ENCODE data around the gene DUS3L.

Gene DUS3L

GRCh38 chr19:5823579-5824281, 32.8 kb upstream of the DUS3L start:
- no peak for DNase-seq (ENCODE audit: low read depth in 3 of 3, low spot score in 1 of 3)

GRCh38 chr19:5822181-5822844, 31.4 kb upstream of the DUS3L start:
- DNase-seq (ENCODE audit: low read depth in 3 of 3, low spot score in 1 of 3), result no peak

GRCh38 chr19:5821521-5822180, 30.7 kb upstream of the DUS3L start:
- no peak for DNase-seq (ENCODE audit: low read depth in 3 of 3, low spot score in 1 of 3)

DNA sequence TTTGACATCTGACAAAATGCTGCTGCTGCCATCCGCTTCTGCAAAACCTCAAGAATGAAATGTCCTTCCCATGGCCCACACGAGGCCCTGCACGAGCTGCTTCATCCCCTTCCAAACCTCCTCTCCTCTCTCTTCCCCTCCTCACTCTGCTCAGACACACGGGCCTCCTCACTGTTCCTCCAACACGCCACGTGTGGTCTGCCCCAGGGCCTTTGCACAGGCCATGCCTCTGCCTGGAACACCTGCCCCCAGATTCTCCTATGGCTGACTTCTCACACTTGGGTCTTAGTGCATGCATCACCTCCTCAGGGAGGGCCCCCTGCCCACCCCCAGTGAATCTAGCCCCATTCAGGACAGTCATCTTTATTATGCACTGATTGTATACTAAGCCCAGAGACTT, 29.8 kb upstream of the DUS3L start:
- DNase-seq (ENCODE audit: low read depth in 3 of 3, low spot score in 1 of 3), result no peak

DNA sequence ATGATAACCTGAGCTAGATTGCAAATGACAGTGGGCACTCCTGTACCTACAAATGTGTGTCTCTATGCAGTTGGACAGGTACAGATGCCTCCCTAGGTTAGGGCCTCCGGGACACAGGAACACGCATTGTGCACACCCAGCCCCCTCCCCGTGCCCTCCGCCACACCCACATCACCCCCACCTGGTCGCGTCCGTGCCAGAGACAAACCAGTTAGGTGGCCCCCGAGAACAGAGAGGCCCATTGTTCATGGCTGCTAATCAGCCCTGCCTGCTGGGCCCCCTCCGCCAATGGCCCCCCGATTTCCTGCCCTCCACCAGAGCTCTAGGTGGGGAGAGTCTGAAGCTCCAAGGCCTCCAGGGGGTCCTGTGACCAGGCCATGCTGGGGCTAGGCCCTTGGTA, 27.6 kb upstream of the DUS3L start:
- DNase-seq (ENCODE audit: low read depth in 3 of 3, low spot score in 1 of 3), result no peak

DNA sequence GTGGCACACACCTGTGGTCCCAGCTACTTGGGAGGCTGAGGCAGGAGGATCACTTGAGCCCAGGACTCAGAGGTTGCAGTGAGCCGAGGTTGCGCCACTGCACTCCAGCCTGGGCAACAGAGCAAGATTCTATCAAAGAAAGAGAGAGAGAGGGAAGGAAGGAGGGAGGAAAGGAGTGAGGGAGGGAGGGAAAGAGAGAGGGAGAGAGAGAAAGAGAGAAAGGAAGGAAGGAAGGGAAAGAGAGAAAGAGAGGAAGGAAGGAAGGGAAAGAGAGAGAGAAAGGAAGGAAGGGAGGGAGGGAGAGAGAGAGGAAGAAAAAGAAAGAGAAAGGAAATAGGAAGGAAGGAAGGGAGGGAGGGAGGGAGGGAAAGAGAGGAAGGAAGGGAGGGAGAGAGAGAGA, 26.3 kb upstream of the DUS3L start:
- no peak for DNase-seq (ENCODE audit: low read depth in 3 of 3, low spot score in 1 of 3)

DNA sequence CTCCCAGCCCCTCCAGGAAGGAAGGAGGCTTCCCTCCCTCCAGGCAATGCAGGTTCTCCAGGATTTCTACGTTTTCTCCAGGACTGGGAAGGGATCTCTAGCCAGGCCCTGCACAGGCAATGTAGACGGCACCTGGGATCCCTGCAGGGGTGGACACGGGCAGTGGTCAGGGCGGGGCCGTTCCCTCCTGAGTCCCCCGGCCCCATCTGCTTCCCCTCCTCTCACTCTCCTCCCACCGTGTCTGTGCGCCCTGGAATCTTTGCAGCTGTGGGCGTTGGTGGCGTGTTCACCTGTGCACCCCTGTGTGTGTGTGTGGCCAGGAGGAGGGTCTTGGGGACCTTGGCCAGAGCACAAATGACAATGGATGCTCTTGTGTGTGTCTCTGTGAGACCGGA, 23.9 kb upstream of the DUS3L start:
- DNase-seq (ENCODE audit: low read depth in 3 of 3, low spot score in 1 of 3), result no peak

GRCh38 chr19:5814123-5814851, 23.3 kb upstream of the DUS3L start:
- no peak for DNase-seq (ENCODE audit: low read depth in 3 of 3, low spot score in 1 of 3)

DNA sequence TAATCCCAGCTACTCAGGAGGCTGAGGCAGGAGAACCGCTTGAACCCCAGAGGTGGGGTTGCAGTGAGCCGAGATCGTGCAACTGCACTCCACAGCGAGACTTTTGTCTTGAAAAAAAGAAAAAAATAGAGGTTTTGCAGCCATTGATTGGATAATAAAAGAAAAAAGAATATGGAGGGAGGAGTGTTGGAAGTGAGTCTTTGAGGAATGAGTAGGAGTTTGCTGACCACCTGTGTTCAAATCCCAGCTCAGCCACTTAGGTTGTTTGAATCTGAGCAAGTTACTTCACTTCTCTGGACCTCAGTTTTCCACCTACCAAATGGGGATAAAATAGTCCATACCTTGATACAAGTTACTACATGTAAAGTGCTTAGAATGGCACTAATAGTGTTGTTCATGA, 20.2 kb upstream of the DUS3L start:
- DNase-seq (ENCODE audit: low read depth in 3 of 3, low spot score in 1 of 3), result no peak

DNA sequence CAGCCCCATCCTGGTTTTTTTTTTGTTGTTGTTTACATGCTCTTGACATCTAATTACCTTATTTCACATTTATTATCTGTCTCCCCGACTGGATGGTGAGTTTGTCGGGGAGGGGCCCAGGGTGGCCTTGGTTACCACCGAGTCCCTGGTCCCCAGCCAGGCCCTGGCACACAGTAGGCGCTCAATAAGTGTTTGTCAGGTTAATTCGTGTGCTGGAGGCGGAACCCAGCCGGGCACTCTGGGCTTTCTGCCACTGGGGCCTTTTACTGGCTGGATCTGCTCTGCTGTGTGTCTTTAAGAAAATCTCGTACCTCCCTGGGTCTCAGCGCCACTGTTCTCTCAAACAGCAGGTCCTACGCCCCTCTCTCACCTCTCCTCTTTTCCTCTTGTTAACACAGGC, 18.5 kb upstream of the DUS3L start:
- no peak for DNase-seq (ENCODE audit: low read depth in 3 of 3, low spot score in 1 of 3)

GRCh38 chr19:5809053-5809452, 18.1 kb upstream of the DUS3L start:
- DNase-seq (ENCODE audit: low read depth in 3 of 3, low spot score in 1 of 3), result no peak

DNA sequence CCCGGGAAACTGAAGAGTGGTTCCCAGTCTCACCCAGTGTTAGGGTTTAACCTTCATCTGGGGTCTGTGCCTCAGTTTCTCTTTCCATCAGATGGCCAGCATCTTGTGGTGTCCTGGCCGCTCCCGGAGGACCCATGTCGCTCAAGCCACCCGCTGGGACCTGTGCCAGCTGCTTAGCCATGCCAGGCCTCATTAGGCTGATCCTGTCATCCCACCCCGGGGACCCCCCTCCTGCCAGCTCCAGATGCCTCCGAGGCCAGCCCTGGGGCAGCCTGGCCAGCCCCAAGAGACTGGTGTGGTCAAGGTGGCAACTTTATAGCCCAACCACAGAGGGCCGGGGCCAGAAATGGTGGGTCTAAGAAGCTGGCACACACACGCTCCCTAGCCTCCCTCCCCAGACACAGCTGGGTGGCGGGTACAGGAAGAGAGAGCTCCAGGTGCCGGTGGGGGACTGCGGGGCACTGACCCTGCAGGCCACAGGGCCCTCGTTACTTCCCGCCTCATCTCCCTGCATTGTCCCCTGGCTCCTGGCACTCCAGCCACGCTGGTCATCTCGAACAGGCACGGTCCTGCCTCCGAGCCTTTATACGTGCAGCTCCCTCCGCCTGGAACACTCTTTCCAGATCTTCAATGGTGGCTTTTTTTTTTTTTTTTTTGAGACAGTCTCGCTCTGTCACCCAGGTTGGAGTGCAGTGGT, 17.3 kb upstream of the DUS3L start:
- DNase-seq (ENCODE audit: low read depth in 3 of 3, low spot score in 1 of 3), result no peak

GRCh38 chr19:5806905-5807304, 15.9 kb upstream of the DUS3L start:
- no peak for DNase-seq (ENCODE audit: low read depth in 3 of 3, low spot score in 1 of 3)

GRCh38 chr19:5806133-5806489, 15.1 kb upstream of the DUS3L start:
- no peak for DNase-seq (ENCODE audit: low read depth in 3 of 3, low spot score in 1 of 3)

- peak in 2 of 3 donors; percentile 29 to 47 for DNase-seq (ENCODE audit: low read depth in 3 of 3, low spot score in 1 of 3)
These were observed 14.6 kb upstream of the DUS3L start for GRCh38 chr19:5805462-5806132.

DNA sequence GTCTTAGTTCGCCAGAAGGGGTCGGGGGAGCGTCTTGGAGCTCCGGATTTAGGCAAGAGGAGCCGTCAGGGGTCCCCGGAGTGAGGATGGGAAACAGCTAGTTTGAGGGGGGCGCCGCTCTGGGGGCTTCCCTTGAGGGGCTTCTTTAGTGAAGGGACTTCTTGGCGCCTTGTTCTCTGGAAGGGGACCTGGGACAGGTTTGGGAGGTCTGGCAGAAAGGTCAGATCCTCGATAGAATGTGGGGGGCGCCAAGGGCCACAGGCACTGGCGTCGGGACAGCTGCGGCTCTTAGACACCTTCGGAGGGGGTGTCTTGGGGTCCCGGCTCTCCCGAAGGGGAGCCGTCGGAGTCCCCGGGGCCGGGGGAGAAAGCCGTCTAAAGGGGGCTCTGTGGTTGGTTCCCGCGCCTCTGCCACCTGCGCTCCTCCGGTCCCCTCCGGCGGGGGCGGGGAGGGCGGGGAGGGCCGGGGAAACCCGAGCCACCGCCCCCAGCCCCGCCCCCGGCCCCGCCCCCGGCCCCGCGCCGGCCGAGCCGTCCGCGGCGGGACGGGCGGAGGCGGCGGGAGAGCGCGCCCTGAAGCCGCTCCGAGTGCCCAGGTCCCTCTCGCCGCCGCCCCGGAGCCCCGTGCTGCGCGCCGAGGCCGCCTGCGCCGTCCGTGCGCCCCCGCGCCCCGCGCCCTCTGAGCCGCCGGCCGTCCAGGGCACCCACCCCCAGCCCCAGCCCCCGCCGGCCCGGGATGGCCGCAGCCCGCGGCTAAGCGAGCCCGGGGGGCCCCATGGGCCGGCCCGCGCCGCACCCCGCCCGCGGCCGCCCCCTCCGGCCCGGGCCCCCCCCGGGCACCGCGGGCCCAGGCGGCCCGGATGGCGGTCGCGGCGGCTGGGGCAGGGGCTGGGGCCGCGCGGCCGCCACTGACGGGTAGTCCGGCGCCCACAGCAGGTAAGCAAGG, 13.8 kb upstream of the DUS3L start, which contains the start of gene NRTN:
NRTN (plus strand) TSS at position 552 of the 946 bp plus-strand sequence. CDS start 19,099 bp downstream, outside the sequence.
- peak in 1 of 3 donors; percentile 33 for DNase-seq (ENCODE audit: low read depth in 3 of 3, low spot score in 1 of 3)

DNA sequence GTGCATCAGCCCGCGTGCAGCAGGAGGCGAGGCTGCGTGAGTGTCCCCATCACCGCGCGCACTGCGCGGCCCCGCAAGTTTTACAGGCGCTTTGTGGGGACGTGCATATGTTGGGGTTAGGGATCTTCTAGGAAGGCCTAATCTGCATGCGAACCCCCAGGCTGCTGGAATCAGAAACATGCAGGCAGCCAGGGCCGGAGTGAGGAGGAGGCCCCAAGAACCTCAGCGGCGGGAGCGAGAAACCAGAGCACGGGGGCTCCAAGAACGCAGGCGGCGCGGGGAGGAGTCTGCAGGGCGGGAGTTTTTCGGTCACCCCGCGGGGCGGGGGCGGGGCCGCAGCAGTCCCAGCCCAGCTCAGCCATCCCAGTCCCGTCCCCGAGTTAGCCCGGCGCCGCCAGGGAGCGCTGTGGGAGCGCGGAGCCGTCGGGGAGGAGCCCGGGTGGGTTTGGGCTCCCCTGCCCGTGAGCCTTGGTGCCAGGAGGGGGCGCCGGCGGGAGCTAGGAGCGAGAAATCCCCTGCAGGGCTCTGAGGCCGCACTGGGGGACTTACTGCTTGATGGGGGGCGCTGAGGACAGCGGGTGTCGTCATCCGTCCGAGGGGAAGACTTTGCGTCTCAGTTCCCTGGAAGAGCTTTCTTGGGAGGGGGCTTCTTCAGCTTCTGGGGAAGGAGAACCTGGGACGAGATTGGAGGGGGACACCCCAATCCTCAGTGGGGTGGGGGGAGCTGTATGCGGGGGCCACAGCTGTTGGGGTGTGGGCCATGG, 13.0 kb upstream of the DUS3L start:
- peak; percentile 77 to 92 (median 84) for DNase-seq (ENCODE audit: low read depth in 3 of 3, low spot score in 1 of 3)

- DNase-seq (ENCODE audit: low read depth in 3 of 3, low spot score in 1 of 3), result no peak
These were observed 12.4 kb upstream of the DUS3L start for GRCh38 chr19:5803441-5803751.
